Measurements from ENCODE around the gene SSBP4. TPM values are rescaled to one million over a fixed set of nuclear protein-coding genes. Genes with fewer than 3 reads are reported as not detected.

SSBP4 gene
- total RNA-seq, 4 donors from 2014 or later = 34.0 to 85.8 (median 39.9) TPM

GRCh38 chr19:18457483-18458331, 38.5 kb downstream of the SSBP4 start:
- H3K27ac ChIP-seq = peak overlapping the region in 3 of 4 donors; percentile 30 to 52 (median 42)
- H3K27me3 ChIP-seq = no peaks in the 10 kb centered on the region
- H3K4me3 ChIP-seq = no peak overlapping the region
- H3K9me3 ChIP-seq = no peaks in the 10 kb centered on the region
- H3K36me3 ChIP-seq = peaks cover 0 to 54% (median 0%) of the 10 kb centered on the region in 3 donors
- DNase-seq = no peak
- TF ChIP-seq POLR2A (IDR thresholded peaks at IDR 0.05) (no peak), CTCF (IDR thresholded peaks at IDR 0.05) (no peak)
- peaks cover 0 to 25% (median 2%) of the 10 kb centered on the region in 4 donors for H3K4me1 ChIP-seq

GRCh38 chr19:18460900-18461299, 41.7 kb downstream of the SSBP4 start:
- H3K27ac ChIP-seq = peak overlapping the region; percentile 59 to 89 (median 74)
- H3K27me3 ChIP-seq = no peaks in the 10 kb centered on the region
- DNase-seq = no peak
- no peak for TF ChIP-seq CTCF (IDR thresholded peaks at IDR 0.05)
- TF ChIP-seq POLR2A (IDR thresholded peaks at IDR 0.05) = no peak
- peaks cover 0 to 45% (median 3%) of the 10 kb centered on the region in 4 donors for H3K4me1 ChIP-seq
- peaks cover 0 to 66% (median 0%) of the 10 kb centered on the region in 3 donors for H3K36me3 ChIP-seq
- H3K9me3 ChIP-seq = no peaks in the 10 kb centered on the region
- H3K4me3 ChIP-seq = no peak overlapping the region

- peak overlapping the region; percentile 59 to 89 (median 74) for H3K27ac ChIP-seq
- H3K27me3 ChIP-seq = no peaks in the 10 kb centered on the region
- H3K4me3 ChIP-seq = no peak overlapping the region
- H3K9me3 ChIP-seq = no peaks in the 10 kb centered on the region
- no peak for TF ChIP-seq POLR2A (IDR thresholded peaks at IDR 0.05)
- TF ChIP-seq CTCF (IDR thresholded peaks at IDR 0.05) = no peak
- peaks cover 0 to 50% (median 3%) of the 10 kb centered on the region in 4 donors for H3K4me1 ChIP-seq
- H3K36me3 ChIP-seq = peaks cover 0 to 61% (median 0%) of the 10 kb centered on the region in 3 donors
- DNase-seq = no peak
Measured at GRCh38 chr19:18461471-18461870, 42.3 kb downstream of the SSBP4 start.

- Histone ChIP-seq H3K4me1 (peaks cover 0 to 63% (median 5%) of the 10 kb centered on the region in 4 donors), H3K36me3 (peaks cover 0 to 38% (median 0%) of the 10 kb centered on the region in 3 donors), H3K27me3 (no peaks in the 10 kb centered on the region), H3K27ac (peak overlapping the region; percentile 59 to 75 (median 70)), H3K4me3 (no peak overlapping the region), H3K9me3 (no peaks in the 10 kb centered on the region)
- DNase-seq = peak in 2 of 3 donors; percentile 22 to 81
- no peak for TF ChIP-seq CTCF (IDR thresholded peaks at IDR 0.05)
- no peak for TF ChIP-seq POLR2A (IDR thresholded peaks at IDR 0.05)
Measured at GRCh38 chr19:18464646-18465045, 45.4 kb downstream of the SSBP4 start.

- Histone ChIP-seq H3K9me3 (no peaks in the 10 kb centered on the region), H3K36me3 (peaks cover 0 to 36% (median 0%) of the 10 kb centered on the region in 3 donors), H3K4me3 (no peak overlapping the region), H3K27ac (peak overlapping the region; percentile 59 to 75 (median 70)), H3K4me1 (peaks cover 0 to 63% (median 6%) of the 10 kb centered on the region in 4 donors), H3K27me3 (no peaks in the 10 kb centered on the region)
- TF ChIP-seq POLR2A (IDR thresholded peaks at IDR 0.05) = no peak
- no peak for TF ChIP-seq CTCF (IDR thresholded peaks at IDR 0.05)
- DNase-seq = no peak
Measured at GRCh38 chr19:18465214-18465963, 46.2 kb downstream of the SSBP4 start.
